ENCODE data around the gene FAH. TPM values are rescaled to one million over a fixed set of nuclear protein-coding genes. Genes with fewer than 3 reads are reported as not detected.

The FAH gene
- total and polyA plus RNA-seq, 10 of the 15 experiments (the other 5 are each of a cell fraction or from before 2014, with no cell fraction given) = 36.3 to 121 (median 62.0) TPM

DNA sequence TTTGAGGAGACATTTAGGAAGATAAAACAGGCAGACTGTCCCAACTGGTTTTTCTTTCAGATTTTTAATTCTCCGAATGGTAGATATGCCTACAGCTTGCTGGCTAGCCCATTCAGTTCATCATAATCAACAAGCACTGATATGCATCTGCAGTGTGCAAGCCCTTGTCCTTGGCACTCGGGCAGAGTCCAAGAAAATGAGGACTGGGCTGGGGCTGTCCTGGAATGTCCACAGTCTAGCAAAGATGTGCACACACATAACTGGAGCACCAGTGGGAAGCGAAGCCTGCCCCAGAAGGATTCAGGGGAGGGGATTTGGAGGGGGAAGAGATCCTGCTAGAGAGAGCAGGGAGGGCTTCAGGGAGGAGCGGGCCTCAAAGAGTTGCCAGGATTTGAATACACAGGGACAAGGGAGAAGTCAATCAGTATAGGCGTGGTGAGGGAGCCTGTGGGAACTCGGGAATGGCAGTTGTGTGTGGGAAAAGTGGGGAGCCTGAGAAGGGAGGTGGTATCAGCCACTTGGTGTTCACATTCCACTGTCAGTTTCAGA, 8.7 kb downstream of the FAH start:
- H3K4me3 ChIP-seq = no peak overlapping the region
- ChIA-PET RAD21 (ENCODE audit: unreplicated experiment) (interaction anchor here (1.3 kb wide), 1 partner anchor 308 kb away, joined by 3 read pairs; no protein-coding TSS in a partner anchor), SMC1A (ENCODE audit: uncharacterized antibody, unreplicated experiment) (interaction anchor here (0.6 to 1.7 kb wide), 2 partner anchors 11 to 17 kb away, joined by 3 to 4 read pairs; no protein-coding TSS in a partner anchor), POLR2A (no interaction called here), CTCF (interaction anchor here (0.7 to 2.6 kb wide), 4 partner anchors 10 to 308 kb away, joined by 3 to 8 read pairs (median 6); no protein-coding TSS in a partner anchor)
- no peaks in the 10 kb centered on the region for H4K20me1 ChIP-seq (ENCODE audit: control insufficient read depth, insufficient read depth)
- DNase-seq (ENCODE audit: low read depth, low spot score) (no peak), ATAC-seq (no peak), FAIRE-seq (no peak)
- H3K79me2 ChIP-seq (ENCODE audit: control insufficient read depth, insufficient read depth, low read length) = no peaks in the 10 kb centered on the region
- WGBS (ENCODE audit: insufficient coverage, insufficient replicate concordance, low lambda C conversion rate, missing lambda C conversion rate) = 96% methylated on average over 6 of the region's 6 CpGs
- peaks cover 19% of the 10 kb centered on the region for H3K4me1 ChIP-seq (ENCODE audit: control insufficient read depth, insufficient read depth, low read length)
- peaks cover 4 to 12% of the 10 kb centered on the region in 2 experiments for H3K36me3 ChIP-seq (ENCODE audit: control insufficient read depth in 2 of 2, insufficient read depth in 2 of 2, low read length in 1 of 2)
- intact Hi-C loops (cut with micrococcal nuclease; ENCODE audit: unreplicated experiment) = no loop called here
- no TSS peak for BruUV-seq (replicated peaks)
- no peaks in the 10 kb centered on the region for H3K27me3 ChIP-seq (replicated peaks in 1 of 2; ENCODE audit: control insufficient read depth in 2 of 2, insufficient read depth in 2 of 2, low read length in 1 of 2)
- no peak overlapping the region for H3K9ac ChIP-seq (ENCODE audit: control insufficient read depth, insufficient read depth, low read length)
- TF ChIP-seq, protein P1, sequence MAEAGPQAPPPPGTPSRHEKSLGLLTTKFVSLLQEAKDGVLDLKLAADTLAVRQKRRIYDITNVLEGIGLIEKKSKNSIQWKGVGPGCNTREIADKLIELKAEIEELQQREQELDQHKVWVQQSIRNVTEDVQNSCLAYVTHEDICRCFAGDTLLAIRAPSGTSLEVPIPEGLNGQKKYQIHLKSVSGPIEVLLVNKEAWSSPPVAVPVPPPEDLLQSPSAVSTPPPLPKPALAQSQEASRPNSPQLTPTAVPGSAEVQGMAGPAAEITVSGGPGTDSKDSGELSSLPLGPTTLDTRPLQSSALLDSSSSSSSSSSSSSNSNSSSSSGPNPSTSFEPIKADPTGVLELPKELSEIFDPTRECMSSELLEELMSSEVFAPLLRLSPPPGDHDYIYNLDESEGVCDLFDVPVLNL (IDR thresholded peaks at IDR 0.05; ENCODE audit: low read depth, low read length) = no peak
- TF ChIP-seq NR2F1 (conservative IDR thresholded peaks at IDR 0.05) = no peak
- no peak for TF ChIP-seq PML (IDR thresholded peaks at IDR 0.05; ENCODE audit: low read length)
- TF ChIP-seq ZBED1 (IDR thresholded peaks at IDR 0.05; ENCODE audit: borderline replicate concordance) = no peak
- no peak for TF ChIP-seq TBL1XR1 (IDR thresholded peaks at IDR 0.05; ENCODE audit: low read depth, low read length)
- no peak for TF ChIP-seq GABPA (IDR thresholded peaks at IDR 0.05; ENCODE audit: low read depth)
- TF ChIP-seq CREB1 (IDR thresholded peaks at IDR 0.05; ENCODE audit: low read depth) = no peak
- no peak for TF ChIP-seq NRF1 (conservative IDR thresholded peaks at IDR 0.05; ENCODE audit: low read depth, low read length)
- TF ChIP-seq JUNB (IDR thresholded peaks at IDR 0.05) = no peak
- no peak for TF ChIP-seq STAT3 (IDR thresholded peaks at IDR 0.05; ENCODE audit: low read depth, low read length)
- TF ChIP-seq NBN (IDR thresholded peaks at IDR 0.05) = no peak
- TF ChIP-seq, protein P2, sequence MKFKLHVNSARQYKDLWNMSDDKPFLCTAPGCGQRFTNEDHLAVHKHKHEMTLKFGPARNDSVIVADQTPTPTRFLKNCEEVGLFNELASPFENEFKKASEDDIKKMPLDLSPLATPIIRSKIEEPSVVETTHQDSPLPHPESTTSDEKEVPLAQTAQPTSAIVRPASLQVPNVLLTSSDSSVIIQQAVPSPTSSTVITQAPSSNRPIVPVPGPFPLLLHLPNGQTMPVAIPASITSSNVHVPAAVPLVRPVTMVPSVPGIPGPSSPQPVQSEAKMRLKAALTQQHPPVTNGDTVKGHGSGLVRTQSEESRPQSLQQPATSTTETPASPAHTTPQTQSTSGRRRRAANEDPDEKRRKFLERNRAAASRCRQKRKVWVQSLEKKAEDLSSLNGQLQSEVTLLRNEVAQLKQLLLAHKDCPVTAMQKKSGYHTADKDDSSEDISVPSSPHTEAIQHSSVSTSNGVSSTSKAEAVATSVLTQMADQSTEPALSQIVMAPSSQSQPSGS (IDR thresholded peaks at IDR 0.05; ENCODE audit: low read length) = no peak
- no peak for TF ChIP-seq NFIC (IDR thresholded peaks at IDR 0.05; ENCODE audit: low read depth, low read length)
- TF ChIP-seq MXI1 (IDR thresholded peaks at IDR 0.05; ENCODE audit: low read depth, low read length) = no peak
- TF ChIP-seq, protein P3, sequence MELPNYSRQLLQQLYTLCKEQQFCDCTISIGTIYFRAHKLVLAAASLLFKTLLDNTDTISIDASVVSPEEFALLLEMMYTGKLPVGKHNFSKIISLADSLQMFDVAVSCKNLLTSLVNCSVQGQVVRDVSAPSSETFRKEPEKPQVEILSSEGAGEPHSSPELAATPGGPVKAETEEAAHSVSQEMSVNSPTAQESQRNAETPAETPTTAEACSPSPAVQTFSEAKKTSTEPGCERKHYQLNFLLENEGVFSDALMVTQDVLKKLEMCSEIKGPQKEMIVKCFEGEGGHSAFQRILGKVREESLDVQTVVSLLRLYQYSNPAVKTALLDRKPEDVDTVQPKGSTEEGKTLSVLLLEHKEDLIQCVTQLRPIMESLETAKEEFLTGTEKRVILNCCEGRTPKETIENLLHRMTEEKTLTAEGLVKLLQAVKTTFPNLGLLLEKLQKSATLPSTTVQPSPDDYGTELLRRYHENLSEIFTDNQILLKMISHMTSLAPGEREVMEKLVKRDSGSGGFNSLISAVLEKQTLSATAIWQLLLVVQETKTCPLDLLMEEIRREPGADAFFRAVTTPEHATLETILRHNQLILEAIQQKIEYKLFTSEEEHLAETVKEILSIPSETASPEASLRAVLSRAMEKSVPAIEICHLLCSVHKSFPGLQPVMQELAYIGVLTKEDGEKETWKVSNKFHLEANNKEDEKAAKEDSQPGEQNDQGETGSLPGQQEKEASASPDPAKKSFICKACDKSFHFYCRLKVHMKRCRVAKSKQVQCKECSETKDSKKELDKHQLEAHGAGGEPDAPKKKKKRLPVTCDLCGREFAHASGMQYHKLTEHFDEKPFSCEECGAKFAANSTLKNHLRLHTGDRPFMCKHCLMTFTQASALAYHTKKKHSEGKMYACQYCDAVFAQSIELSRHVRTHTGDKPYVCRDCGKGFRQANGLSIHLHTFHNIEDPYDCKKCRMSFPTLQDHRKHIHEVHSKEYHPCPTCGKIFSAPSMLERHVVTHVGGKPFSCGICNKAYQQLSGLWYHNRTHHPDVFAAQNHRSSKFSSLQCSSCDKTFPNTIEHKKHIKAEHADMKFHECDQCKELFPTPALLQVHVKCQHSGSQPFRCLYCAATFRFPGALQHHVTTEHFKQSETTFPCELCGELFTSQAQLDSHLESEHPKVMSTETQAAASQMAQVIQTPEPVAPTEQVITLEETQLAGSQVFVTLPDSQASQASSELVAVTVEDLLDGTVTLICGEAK (IDR thresholded peaks at IDR 0.05; ENCODE audit: borderline replicate concordance) = no peak
- no peak for TF ChIP-seq LARP7 (IDR thresholded peaks at IDR 0.05)
- no peak overlapping the region for H2AFZ ChIP-seq (ENCODE audit: control insufficient read depth, low read depth, low read length)
- in situ Hi-C loops (cut with MboI) = no loop called here
- no peak overlapping the region for H3K4me2 ChIP-seq (ENCODE audit: control insufficient read depth, insufficient read depth)
- H3K9me3 ChIP-seq (replicated peaks; ENCODE audit: control insufficient read depth, insufficient read depth, low read length) = no peaks in the 10 kb centered on the region
- H3K27ac ChIP-seq (ENCODE audit: control insufficient read depth, insufficient read depth) = no peak overlapping the region
